Activated CD4-positive, alpha-beta T cell treated with anti-CD3 and anti-CD28 coated beads for 36 hours (primary cell): ENCODE data around the gene GNAI3. TPM values are rescaled to one million over a fixed set of nuclear protein-coding genes. Genes with fewer than 3 reads are reported as not detected.

Experiments used
- ATAC-seq: fragments of 200-7000 bp; cut with Tn5 transposase; one replicate; pipeline ENCODE4 v1.10.0; 2021; ENCODE audit warnings: mild to moderate bottlenecking, moderate library complexity
- CTCF ChIA-PET: fragments of 350-600 bp; sonication (Branson Sonifier 250); formaldehyde crosslinking; loops from one replicate; lab custom pipeline; 2021; ENCODE audit warnings: antibody characterized with exemption; lab: Charles Lee
- POLR2A ChIA-PET: fragments of 350-600 bp; sonication (Branson Sonifier 250); formaldehyde crosslinking; loops from one replicate; lab custom pipeline; 2021; ENCODE audit warnings: antibody characterized with exemption, inconsistent platforms; lab: Charles Lee
- DNase-seq: peaks from one replicate; pipeline ENCODE4 v3.0.0-alpha.2; 2020
- H3K27ac Mint-ChIP-seq: one replicate; pipeline ENCODE4 v1.8.0; 2021; ENCODE audit warnings: mixed read lengths
- H3K27me3 Mint-ChIP-seq: one replicate; pipeline ENCODE4 v1.8.0; 2021; ENCODE audit warnings: mixed read lengths
- H3K36me3 Mint-ChIP-seq: one replicate; pipeline ENCODE4 v1.8.0; 2021; ENCODE audit warnings: low read depth, mixed read lengths
- H3K4me1 Mint-ChIP-seq: one replicate; pipeline ENCODE4 v1.8.0; 2021; ENCODE audit warnings: mixed read lengths
- H3K4me3 Mint-ChIP-seq: one replicate; pipeline ENCODE4 v1.8.0; 2021; ENCODE audit warnings: mild to moderate bottlenecking, moderate library complexity, mixed read lengths
- H3K9me3 Mint-ChIP-seq: one replicate; pipeline ENCODE4 v1.8.0; 2021; ENCODE audit warnings: low read depth, mixed read lengths
- intact Hi-C, 2 experiments: fragments of 100-400 bp; cut with DNase I in 1 of 2; cut with micrococcal nuclease in 1 of 2; formaldehyde crosslinking; loops; one replicate each; pipeline versions ENCODE4 v1.14.2 to v1.15.1; 2022 to 2024; cut with DNase I, micrococcal nuclease
- total RNA-seq, 2 experiments: library from RNA; stranded (reverse); gene quantifications; one replicate each; pipeline ENCODE4 v1.2.3, GENCODE V29; 2021

GNAI3 gene
- total RNA-seq, 2 experiments from 2014 or later: 7.1 to 9.6 TPM

GRCh38 chr1:109534307-109534858 is 14.0 kb upstream of the GNAI3 start:
- POLR2A ChIA-PET: interaction anchor here (0.8 kb wide), 1 partner anchor 38 kb away, joined by 3 read pairs; no protein-coding TSS in a partner anchor

GRCh38 chr1:109535481-109535880 is 12.9 kb upstream of the GNAI3 start:
- Mint-ChIP-seq H3K36me3 (no peaks in the 10 kb centered on the region), H3K4me1 (peaks cover 22% of the 10 kb centered on the region), H3K4me3 (no peak overlapping the region), H3K27ac (no peak overlapping the region), H3K27me3 (no peaks in the 10 kb centered on the region), H3K9me3 (no peaks in the 10 kb centered on the region)
- ATAC-seq (no peak), DNase-seq (no peak)
- intact Hi-C loops: no loop called here
- ChIA-PET CTCF (interaction anchor here (0.8 to 21.9 kb wide), 5 partner anchors 10 to 105 kb away, joined by 4 to 864 read pairs (median 15); partner anchors contain the start of genes AMIGO1, CYB561D1 and GNAI3), POLR2A (interaction anchor here (0.8 kb wide), 1 partner anchor 39 kb away, joined by 3 read pairs; no protein-coding TSS in a partner anchor)

More at GRCh38 chr1:109534307-109534858, 14.0 kb upstream of the GNAI3 start:
- Mint-ChIP-seq H3K36me3 (no peaks in the 10 kb centered on the region), H3K27me3 (no peaks in the 10 kb centered on the region), H3K4me1 (peaks cover 22% of the 10 kb centered on the region), H3K4me3 (no peak overlapping the region), H3K27ac (no peak overlapping the region), H3K9me3 (no peaks in the 10 kb centered on the region)
- CTCF ChIA-PET: interaction anchor here (0.6 to 21.9 kb wide), 11 partner anchors 11 to 257 kb away, joined by 3 to 864 read pairs (median 5); partner anchors contain the start of genes AMIGO1, CYB561D1 and GNAI3
- intact Hi-C loops: no loop called here
- ATAC-seq (no peak), DNase-seq (no peak)

DNA sequence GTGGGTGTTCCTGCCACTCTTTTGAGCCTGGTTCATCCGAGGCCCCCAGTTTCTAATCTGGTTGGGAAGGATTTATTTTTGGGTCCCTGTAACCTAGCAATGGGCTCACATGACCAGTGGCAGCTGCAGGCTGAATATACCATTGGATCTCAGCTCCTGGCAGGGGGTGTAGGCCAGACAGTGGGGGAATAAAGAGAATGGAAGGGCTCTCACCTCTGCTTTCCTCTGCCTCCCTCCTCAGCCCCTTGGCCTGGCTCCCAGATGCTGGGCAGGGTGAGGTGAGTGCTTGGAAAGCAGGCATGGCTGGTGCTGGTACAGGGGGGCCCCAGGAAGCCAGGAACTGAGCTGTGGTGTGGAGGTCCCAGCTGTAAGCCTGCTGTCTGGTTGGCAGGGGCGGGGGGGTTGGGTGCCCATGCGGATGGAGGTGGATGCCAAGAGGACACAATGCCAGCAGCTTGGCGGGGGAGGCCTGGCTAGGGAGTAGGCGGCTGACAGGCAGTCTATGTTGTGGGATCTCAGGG is 12.4 kb upstream of the GNAI3 start:
- H3K36me3 Mint-ChIP-seq: no peaks in the 10 kb centered on the region
- intact Hi-C loops: no loop called here
- POLR2A ChIA-PET: no interaction called here

GRCh38 chr1:109537450-109538178 is 10.8 kb upstream of the GNAI3 start:
- Mint-ChIP-seq H3K4me3 (no peak overlapping the region), H3K9me3 (no peaks in the 10 kb centered on the region), H3K27ac (no peak overlapping the region), H3K27me3 (no peaks in the 10 kb centered on the region), H3K36me3 (no peaks in the 10 kb centered on the region), H3K4me1 (peaks cover 2% of the 10 kb centered on the region)
- ATAC-seq: no peak
- ChIA-PET POLR2A (interaction anchor here (0.7 kb wide), 1 partner anchor 112 kb away, joined by 3 read pairs; no protein-coding TSS in a partner anchor), CTCF (interaction anchor here (0.8 to 21.9 kb wide), 6 partner anchors 8 to 139 kb away, joined by 3 to 864 read pairs (median 4); partner anchors contain the start of genes AMIGO1, ATXN7L2 and CYB561D1)
- no peak for DNase-seq
- intact Hi-C loops: no loop called here

More for the DNA sequence above, 12.4 kb upstream of the GNAI3 start:
- Mint-ChIP-seq H3K4me3 (no peak overlapping the region), H3K9me3 (no peaks in the 10 kb centered on the region), H3K4me1 (peaks cover 18% of the 10 kb centered on the region), H3K27me3 (no peaks in the 10 kb centered on the region), H3K27ac (no peak overlapping the region)
- CTCF ChIA-PET: interaction anchor here (0.6 to 21.9 kb wide), 4 partner anchors 10 to 72 kb away, joined by 3 to 864 read pairs (median 9); partner anchors contain the start of genes AMIGO1 and CYB561D1
- ATAC-seq (no peak), DNase-seq (no peak)

- DNase-seq (no peak), ATAC-seq (no peak)
- Mint-ChIP-seq H3K27ac (no peak overlapping the region), H3K27me3 (no peaks in the 10 kb centered on the region), H3K4me3 (no peak overlapping the region), H3K9me3 (no peaks in the 10 kb centered on the region), H3K36me3 (no peaks in the 10 kb centered on the region), H3K4me1 (no peaks in the 10 kb centered on the region)
- CTCF ChIA-PET: interaction anchor here (0.7 to 21.9 kb wide), 9 partner anchors 7 to 149 kb away, joined by 3 to 864 read pairs (median 3); partner anchors contain the start of genes AMIGO1, ATXN7L2, CYB561D1 and GNAI3
- intact Hi-C loops: no loop called here
- POLR2A ChIA-PET: no interaction called here
Observed at GRCh38 chr1:109538827-109539555, 9.4 kb upstream of the GNAI3 start.

DNA sequence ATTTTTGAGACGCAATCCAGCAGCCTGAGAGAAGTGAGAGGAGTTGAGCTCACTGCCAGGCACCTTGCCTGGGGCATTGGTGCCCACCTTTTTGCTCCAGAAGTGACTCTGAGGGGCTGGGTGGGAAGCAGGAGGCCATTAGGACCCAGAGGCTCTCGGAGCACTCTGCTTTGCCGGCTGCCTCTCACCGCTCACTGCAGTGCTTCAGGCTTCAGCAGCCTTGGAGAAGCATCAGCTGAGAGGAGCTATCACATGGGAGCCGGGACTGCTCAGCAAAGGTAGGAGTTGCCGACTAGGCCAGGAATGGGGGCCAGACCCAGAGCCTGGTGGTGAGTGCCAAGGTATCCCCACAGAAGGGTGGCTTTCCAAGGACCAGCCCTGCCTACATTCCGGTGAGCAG is 8.7 kb upstream of the GNAI3 start, which contains the start of gene GPR61:
Gene GPR61 (plus strand): TSS at position 197 of the 400 bp plus-strand sequence. CDS start 3,151 bp downstream, outside the sequence.
- Mint-ChIP-seq H3K36me3 (no peaks in the 10 kb centered on the region), H3K27ac (no peak within 1 kb of the TSS), H3K4me1 (no peaks in the 10 kb centered on the region), H3K27me3 (no peaks in the 10 kb centered on the region), H3K9me3 (no peaks in the 10 kb centered on the region), H3K4me3 (no peak within 1 kb of the TSS)
- ChIA-PET POLR2A (no interaction called here), CTCF (interaction anchor here (0.6 to 21.9 kb wide), 7 partner anchors 7 to 237 kb away, joined by 3 to 864 read pairs (median 3); partner anchors contain the start of genes AMIGO1 and CYB561D1)
- DNase-seq (no peak), ATAC-seq (no peak)
- intact Hi-C loops: no loop called here

DNA sequence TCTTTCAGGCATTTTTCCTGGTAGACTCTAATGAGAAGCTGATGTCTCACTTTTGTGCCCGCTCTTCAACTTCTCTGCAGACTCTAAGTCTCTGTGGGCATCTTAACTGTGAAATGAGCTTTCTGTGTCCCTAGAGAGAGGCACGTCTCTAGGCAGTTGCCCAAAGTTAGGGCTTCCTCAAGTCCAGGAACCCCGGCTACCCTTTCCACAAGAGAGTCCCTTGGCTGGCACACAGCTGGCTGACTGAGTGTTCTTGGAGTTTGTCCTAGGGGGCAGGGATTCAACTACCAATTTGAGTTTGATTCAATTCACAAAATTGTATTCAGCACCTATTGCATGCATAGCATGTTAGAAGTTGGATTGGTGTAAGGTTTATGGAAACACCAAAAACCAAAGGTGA is 7.3 kb upstream of the GNAI3 start:
- ChIA-PET POLR2A (no interaction called here), CTCF (interaction anchor here (0.6 to 21.9 kb wide), 8 partner anchors 9 to 443 kb away, joined by 3 to 864 read pairs (median 3); partner anchors contain the start of genes AHCYL1, AMIGO1 and CYB561D1)
- Mint-ChIP-seq H3K27ac (no peak overlapping the region), H3K4me1 (peaks cover under 1% of the 10 kb centered on the region), H3K9me3 (no peaks in the 10 kb centered on the region), H3K27me3 (no peaks in the 10 kb centered on the region), H3K36me3 (no peaks in the 10 kb centered on the region), H3K4me3 (no peak overlapping the region)
- DNase-seq (no peak), ATAC-seq (no peak)
- intact Hi-C loops: no loop called here

- Mint-ChIP-seq H3K27me3 (no peaks in the 10 kb centered on the region), H3K36me3 (no peaks in the 10 kb centered on the region), H3K4me3 (no peak overlapping the region), H3K4me1 (peaks cover 16% of the 10 kb centered on the region), H3K27ac (no peak overlapping the region), H3K9me3 (no peaks in the 10 kb centered on the region)
- ChIA-PET POLR2A (no interaction called here), CTCF (interaction anchor here (0.8 to 21.9 kb wide), 4 partner anchors 10 to 337 kb away, joined by 4 to 864 read pairs (median 108); partner anchors contain the start of genes AMIGO1 and CYB561D1)
- intact Hi-C loops: no loop called here
- no peak for DNase-seq
- ATAC-seq: no peak
Observed at GRCh38 chr1:109542657-109543056, 5.8 kb upstream of the GNAI3 start.

- ChIA-PET POLR2A (no interaction called here), CTCF (interaction anchor here (0.6 to 21.9 kb wide), 12 partner anchors 11 to 337 kb away, joined by 3 to 864 read pairs (median 6); partner anchors contain the start of genes AMIGO1 and CYB561D1)
- ATAC-seq: no peak
- no peak overlapping the region for H3K4me3 Mint-ChIP-seq
- no peak overlapping the region for H3K27ac Mint-ChIP-seq
- no peaks in the 10 kb centered on the region for H3K36me3 Mint-ChIP-seq
- DNase-seq: no peak
- intact Hi-C loops: no loop called here
- peaks cover 17% of the 10 kb centered on the region for H3K4me1 Mint-ChIP-seq
- no peaks in the 10 kb centered on the region for H3K27me3 Mint-ChIP-seq
- no peaks in the 10 kb centered on the region for H3K9me3 Mint-ChIP-seq
Observed at GRCh38 chr1:109543283-109543987, 5.0 kb upstream of the GNAI3 start.
